Cerebellar cortex (tissue), 1 donor: ENCODE results near the gene GSTK1.

Experiments
- DNase-seq: peaks from one replicate; pipeline ENCODE4 v3.0.0-alpha.2; 2015; ENCODE audit warnings: low spot score

The GSTK1 gene

DNA sequence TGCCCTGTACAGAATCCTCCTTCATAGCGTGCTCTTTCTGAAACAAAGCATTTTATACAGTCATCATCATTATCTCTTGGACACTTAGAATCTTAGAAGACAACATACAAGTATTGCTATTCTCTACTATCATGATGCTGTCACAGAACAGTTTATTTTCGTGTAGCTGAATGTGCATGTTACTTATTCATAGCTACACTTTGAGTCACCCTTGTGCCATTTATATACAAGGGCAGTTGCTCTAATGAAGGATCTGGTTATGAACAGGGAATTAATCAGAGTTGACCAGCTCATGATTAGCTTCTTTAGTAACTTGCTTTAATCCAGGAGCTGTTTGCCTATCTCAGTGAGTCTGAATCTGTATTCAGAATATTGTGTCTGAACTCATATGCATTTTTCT, 36.1 kb downstream of the GSTK1 start:
- DNase-seq = no peak

DNA sequence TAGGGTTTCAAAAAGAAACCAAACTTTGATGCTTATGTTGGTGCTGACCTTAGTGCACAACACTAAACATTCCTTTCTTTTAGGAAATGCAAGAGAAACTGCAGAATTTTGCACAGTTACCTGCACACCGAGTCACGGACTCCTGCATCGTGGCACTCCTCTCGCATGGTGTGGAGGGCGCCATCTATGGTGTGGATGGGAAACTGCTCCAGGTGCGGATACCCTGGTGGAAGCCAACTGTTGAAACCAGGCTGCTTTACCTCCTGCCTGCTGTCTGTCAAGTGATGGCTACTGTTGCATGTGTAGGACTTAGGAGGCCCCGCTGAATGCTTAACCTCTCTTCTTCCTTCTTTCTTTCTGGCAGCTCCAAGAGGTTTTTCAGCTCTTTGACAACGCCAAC, 36.6 kb downstream of the GSTK1 start:
- peak; percentile 40 for DNase-seq

DNA sequence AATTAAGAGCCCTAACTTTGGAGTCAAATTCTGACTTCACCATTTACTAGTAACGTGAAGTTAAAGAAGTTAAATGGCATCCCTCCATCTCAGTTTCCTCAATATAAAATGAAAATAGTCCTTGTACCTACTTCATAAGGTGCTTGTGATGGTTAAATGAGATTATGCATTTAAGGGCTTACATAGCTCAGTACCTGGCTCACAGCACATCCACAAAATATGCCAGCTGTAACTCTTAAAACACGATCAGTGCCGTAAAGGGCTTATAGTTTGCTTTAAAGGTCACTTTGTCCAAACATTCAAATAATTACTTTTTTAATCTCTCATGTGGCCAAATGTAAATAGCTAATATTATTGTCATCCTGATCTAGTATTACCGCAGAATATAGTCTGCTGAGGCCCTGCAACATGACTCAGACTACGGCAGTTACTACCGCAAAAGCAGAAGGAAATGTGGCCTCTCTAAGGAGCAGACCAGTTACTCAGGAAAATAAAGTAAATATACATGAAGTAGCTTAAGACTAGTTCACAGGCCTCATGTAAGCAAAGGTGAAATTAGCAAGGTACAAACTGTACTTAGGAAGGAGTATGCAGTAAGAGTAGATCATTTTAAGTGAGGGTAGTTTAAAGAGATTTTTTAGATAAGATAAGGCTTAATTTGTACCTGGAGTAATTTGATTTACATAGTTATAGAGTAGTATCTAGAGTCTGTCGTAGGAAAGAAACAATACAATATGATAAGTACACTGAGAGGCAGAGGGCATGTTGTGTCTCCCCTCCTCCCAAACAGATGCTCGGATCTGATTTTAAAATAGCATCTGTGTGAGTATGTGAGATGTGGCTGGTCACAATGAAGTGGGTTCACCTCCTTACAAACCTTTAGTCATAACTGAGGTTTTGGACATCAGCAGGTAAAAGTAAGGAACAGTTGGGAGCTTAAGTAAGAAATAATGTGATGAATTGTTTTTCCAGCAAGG, 38.0 kb downstream of the GSTK1 start:
- DNase-seq = no peak

DNA sequence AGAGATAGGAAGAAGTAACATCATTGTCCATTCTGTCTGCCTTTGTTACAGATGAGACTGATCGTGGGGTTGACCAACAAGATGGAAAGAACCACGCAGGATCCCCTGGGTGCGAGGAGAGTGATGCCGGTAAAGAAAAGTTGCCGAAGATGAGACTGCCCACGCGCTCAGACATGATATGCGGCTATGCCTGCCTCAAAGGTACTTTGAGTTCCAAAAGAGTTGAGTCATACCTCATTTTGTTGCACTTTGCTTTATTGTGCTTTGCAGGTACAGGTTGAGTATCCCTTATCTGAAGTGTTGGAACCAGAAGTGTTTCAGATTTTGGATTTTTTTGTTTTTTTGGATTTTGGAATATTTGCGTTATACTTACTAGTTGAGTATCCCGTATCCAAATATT, 40.5 kb downstream of the GSTK1 start:
- no peak for DNase-seq

DNA sequence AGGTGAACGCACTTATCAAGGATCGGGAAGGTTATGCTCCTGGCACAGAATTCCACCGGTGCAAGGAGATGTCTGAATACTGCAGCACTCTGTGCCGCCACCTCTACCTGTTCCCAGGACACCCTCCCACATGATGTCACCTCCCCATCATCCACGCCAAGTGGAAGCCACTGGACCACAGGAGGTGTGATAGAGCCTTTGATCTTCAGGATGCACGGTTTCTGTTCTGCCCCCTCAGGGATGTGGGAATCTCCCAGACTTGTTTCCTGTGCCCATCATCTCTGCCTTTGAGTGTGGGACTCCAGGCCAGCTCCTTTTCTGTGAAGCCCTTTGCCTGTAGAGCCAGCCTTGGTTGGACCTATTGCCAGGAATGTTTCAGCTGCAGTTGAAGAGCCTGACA, 41.7 kb downstream of the GSTK1 start:
- DNase-seq = no peak

DNA sequence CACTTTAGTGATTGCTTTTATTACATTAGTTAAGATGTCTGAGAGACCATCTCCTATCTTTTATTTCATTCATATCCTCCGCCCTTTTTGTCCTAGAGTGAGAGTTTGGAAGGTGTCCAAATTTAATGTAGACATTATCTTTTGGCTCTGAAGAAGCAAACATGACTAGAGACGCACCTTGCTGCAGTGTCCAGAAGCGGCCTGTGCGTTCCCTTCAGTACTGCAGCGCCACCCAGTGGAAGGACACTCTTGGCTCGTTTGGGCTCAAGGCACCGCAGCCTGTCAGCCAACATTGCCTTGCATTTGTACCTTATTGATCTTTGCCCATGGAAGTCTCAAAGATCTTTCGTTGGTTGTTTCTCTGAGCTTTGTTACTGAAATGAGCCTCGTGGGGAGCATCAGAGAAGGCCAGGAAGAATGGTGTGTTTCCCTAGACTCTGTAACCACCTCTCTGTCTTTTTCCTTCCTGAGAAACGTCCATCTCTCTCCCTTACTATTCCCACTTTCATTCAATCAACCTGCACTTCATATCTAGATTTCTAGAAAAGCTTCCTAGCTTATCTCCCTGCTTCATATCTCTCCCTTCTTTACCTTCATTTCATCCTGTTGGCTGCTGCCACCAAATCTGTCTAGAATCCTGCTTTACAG, 42.3 kb downstream of the GSTK1 start:
- DNase-seq = peak; percentile 45

DNA sequence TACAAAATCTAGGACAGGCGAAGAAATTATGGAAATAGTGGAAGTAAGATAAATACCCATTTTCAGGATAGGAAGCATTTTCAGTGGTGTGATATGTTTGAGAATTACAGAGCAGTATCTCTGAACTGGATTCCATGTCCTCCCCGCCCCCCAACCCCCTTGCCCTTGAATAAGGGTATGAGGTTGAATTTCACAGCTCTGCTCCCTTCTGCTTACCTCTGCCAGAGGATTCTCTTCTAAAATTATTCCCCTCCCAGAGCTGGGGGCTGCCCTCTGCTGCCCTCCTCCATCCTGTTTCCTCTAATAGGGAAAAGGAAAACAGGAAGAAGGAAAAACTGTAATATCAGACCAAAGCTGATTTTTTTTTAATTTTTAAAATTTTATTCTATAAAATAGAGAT, 45.4 kb downstream of the GSTK1 start:
- DNase-seq = no peak

DNA sequence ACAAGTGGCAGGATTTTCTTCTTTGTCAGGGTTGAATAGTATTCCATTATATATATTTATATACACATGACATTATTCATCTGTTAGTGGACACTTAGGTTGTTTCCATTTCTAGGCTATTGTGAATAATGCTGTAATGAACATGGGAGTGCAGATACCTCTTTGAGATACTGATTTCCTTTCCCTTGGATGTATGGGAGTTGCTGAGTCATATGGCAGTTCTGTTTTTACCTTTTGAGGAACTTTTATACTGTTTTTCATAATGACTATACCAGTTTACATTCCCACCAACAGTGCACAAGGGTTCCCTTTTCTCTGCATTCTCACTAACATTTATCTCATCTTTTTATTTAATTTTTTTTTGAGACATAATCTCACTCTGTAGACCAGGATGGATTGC, 50.9 kb downstream of the GSTK1 start:
- no peak for DNase-seq

DNA sequence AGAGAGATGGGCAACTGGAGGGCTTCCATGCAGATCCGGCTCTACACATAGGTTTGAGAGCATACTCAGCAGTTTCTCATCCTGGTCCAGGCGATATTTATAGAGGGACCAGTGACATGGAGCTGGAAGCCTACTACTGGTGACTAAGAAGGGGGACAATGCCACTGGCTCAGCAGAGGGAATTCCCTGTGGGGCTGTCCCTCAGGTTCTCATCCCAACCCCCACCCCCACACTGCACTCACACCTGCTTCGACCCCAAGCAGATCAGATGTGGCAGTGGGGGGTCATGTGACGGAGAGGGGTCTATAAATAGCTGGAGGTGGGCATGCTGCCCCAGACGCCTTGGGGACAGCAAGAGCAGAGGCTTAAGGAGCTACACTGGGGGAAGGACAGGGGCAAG, 52.5 kb downstream of the GSTK1 start, which contains the start of gene CLCN1:
Gene CLCN1, plus strand, starts transcription at position 336 of the 400 bp plus-strand sequence. CDS start 102 bp downstream, outside the sequence.
- DNase-seq = no peak

DNA sequence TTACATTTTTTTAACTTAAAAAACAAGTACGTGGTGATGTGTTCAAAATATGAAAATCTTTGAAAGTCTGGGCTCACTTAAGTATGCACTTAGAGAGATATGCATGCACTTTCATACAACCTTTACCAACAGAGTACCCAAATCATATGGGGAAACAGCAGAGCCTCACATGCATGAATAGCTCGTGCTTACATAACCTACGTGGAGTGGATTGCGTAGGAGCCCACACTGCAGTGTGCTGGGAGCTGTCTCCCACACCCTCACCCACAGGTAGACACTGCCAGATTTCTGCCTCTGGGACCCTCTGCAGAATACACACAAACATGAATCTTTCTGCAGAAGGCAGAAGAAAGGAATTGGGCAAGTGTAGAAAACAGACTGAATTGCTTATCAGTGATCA, 53.3 kb downstream of the GSTK1 start:
- no peak for DNase-seq

DNA sequence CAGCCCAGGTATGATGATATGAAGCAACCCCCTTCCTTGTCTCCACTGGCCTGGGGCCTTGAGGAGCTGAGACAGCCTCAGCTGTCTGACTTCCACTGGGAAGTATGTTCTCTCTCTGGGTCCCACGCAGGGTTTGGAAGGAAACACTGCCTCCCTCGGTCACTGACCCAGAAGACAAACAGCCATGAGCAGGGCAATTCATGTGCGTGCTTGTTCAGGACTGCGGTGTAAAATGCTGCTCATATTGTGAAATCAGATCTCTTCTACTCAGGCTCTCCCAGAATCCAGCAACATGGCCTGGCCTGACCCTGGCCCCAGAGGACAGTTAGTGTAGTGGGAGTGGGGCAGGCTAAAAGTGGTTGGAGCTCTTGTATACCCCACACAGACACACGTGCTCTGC, 55.4 kb downstream of the GSTK1 start:
- no peak for DNase-seq
